ENCODE measurements around the gene ENG. TPM values are rescaled to one million over a fixed set of nuclear protein-coding genes. Genes with fewer than 3 reads are reported as not detected.

The ENG gene
- total and polyA plus RNA-seq, 2 of the 8 experiments (the other 6 are each of a cell fraction or from before 2014, with no cell fraction given): 1.8 to 4.4 TPM

- TF ChIP-seq TAF1 (IDR thresholded peaks at IDR 0.05; ENCODE audit: low read depth, low read length) (no peak), HDAC6 (IDR thresholded peaks at IDR 0.05; ENCODE audit: low read depth, low read length) (no peak), CBX5 (IDR thresholded peaks at IDR 0.05; ENCODE audit: low read depth, low read length) (no peak), ZNF274 (IDR thresholded peaks at IDR 0.05; ENCODE audit: borderline replicate concordance, extremely low read depth, low read length) (no peak), EP300 (IDR thresholded peaks at IDR 0.05; ENCODE audit: borderline replicate concordance in 1 of 2, low read depth in 2 of 2, low read length in 2 of 2) (no peak)
Measured at GRCh38 chr9:127847178-127847510, 7.3 kb downstream of the ENG start (continued).
